NOMO-1 treated with DMSO at 0.1 percent for 48 hours (cell line): ENCODE data around the gene ANO7.

Experiments
- DNase-seq: peaks from one replicate; lab custom pipeline; 2025; ENCODE audit not compliant: unreplicated experiment; lab: John Stamatoyannopoulos, UW

The ANO7 gene

DNA sequence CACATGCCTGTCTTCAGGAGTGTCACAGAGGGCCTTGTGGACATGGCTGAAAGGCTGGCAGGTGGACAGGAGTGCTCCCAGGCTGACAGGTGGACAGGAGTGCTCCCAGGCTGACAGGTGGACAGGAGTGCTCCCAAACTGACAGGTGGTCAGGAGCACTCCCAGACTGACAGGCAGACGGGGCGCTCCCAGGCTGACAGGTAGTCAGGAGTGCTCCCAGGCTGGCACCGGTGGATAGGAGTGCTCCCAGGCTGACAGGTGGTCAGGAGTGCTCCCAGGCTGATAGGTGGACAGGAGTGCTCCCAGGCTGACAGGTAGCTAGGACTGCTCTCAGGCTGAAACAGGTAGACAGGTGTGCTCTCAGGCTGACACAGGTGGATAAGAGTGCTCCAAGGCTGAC lies 16.6 kb downstream of the ANO7 start:
- DNase-seq = no peak

DNA sequence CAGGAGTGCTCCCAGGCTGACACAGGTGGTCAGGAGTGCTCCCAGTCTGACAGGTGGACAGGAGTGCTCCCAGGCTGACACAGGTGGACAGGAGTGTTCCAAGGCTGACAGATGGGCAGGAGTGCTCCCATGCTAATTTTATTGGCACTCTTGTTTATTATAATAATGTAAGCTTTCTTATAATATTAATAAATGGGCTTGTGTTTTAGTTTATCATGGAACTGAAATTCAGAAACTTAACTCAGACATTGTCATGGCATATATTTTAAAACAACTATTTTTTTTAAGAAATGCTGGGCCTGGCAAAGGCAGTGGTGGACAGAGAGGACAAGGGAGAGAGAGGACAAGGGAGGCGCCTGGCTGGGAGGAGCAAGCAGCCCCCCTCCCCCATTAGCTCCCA lies 18.7 kb downstream of the ANO7 start:
- DNase-seq = no peak

DNA sequence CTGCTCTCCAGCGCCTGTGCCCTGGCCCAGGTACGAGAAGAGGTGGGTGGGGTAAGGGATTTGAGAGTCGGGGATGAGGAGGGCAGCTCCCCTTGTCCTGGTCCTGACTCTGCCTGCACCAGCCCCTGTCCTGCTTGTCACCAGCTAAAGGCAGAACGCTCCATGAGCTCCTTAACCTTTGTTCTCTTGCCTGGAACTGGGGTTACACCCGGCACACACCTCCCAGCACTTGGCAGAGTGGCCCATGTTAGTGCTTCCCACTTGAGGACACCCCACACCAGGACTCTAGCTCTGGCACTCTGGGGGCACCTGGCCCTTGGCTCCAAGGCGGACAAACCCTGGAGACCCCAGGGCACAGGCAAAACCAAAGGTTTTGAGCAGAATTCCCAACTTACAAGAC lies 19.2 kb downstream of the ANO7 start:
- no peak for DNase-seq

- no peak for DNase-seq
Measured at GRCh38 chr2:241208058-241208457, 19.6 kb downstream of the ANO7 start.

DNA sequence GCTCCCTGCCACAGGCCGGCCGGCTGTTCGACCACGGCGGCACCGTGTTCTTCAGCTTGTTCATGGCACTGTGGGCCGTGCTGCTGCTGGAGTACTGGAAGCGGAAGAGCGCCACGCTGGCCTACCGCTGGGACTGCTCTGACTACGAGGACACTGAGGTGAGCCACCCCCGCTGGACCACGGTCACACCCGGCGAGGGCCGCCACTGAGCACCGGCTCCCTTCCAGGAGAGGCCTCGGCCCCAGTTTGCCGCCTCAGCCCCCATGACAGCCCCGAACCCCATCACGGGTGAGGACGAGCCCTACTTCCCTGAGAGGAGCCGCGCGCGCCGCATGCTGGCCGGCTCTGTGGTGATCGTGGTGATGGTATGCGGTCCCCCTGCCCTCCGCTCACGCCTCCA lies 20.8 kb downstream of the ANO7 start:
- no peak for DNase-seq

GRCh38 chr2:241211276-241211675 lies 22.8 kb downstream of the ANO7 start:
- no peak for DNase-seq

DNA sequence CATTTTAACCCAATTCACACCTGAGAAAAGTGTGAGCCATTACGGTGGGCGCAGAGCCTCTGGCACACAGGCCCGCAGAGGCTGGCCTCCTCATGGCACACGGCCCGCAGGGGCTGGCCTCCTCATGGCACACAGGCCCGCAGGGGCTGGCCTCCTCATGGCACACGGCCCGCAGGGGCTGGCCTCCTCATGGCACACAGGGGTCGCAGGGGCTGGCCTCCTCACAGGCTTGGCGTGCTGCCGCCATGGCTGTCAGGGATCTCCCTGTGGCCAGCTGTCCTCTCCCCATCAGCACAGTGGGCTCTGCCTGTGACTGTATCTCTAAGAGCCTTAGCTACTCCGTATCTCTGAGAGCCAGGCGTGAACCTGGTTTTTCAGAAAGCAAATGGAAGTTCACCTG lies 24.6 kb downstream of the ANO7 start:
- DNase-seq = no peak

- no peak for DNase-seq
Measured at GRCh38 chr2:241213567-241213966, 25.1 kb downstream of the ANO7 start.

GRCh38 chr2:241214209-241214608 lies 25.7 kb downstream of the ANO7 start:
- DNase-seq = no peak

DNA sequence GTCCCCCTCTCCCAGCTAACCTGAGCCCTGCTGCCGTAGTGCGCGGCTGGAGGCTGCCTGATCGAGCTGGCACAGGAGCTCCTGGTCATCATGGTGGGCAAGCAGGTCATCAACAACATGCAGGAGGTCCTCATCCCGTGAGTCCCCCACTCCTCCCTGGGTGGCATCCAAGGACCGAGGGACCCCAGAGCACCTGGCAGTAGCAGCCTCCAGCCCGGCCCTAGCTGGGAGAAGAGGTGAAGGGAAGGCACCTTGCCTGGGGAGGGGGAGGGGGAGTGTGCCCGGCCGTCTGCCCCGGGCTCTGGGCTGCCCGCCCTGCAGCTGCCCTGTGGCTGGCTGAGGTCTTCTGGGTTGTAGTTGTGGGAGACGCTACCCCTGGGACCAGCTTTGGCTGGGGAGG lies 26.3 kb downstream of the ANO7 start:
- no peak for DNase-seq

GRCh38 chr2:241215421-241215820 lies 26.9 kb downstream of the ANO7 start:
- DNase-seq = no peak

DNA sequence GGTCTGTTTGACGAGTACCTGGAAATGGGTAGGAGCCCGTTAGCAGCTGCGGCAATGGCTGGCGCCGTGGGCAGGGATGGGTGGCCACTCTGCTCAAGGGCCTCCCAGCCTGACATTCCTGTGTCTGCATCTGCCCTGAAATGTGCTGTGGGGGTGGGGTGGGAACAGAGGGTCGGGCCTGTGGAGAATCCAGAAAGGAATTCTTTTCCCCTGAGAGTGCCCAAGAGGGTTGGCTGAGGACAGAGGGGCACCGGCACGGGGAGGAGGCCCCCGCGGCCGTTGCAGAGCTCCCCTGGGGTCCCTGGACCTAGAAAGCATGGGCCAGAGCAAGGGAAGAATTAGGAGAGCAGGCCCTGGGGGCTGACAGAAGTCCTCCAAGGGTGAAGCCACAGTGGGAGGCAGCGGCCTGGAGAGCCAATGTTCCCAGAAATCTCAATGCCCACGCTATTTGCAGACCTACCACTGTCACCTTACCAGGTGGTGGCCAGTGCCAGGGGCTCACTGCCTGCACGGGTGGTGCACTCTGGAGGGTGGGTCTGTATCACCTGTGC lies 27.8 kb downstream of the ANO7 start:
- DNase-seq = no peak

GRCh38 chr2:241217320-241218031 lies 29.0 kb downstream of the ANO7 start:
- peak; percentile 10 for DNase-seq

- peak; percentile 26 for DNase-seq
Measured at GRCh38 chr2:241218131-241219029, 29.9 kb downstream of the ANO7 start.

GRCh38 chr2:241219030-241219382 lies 30.5 kb downstream of the ANO7 start:
- DNase-seq = no peak

- DNase-seq = no peak
Measured at GRCh38 chr2:241219856-241220356, 31.4 kb downstream of the ANO7 start.

- DNase-seq = no peak
Measured at GRCh38 chr2:241223211-241224017, 34.9 kb downstream of the ANO7 start.

DNA sequence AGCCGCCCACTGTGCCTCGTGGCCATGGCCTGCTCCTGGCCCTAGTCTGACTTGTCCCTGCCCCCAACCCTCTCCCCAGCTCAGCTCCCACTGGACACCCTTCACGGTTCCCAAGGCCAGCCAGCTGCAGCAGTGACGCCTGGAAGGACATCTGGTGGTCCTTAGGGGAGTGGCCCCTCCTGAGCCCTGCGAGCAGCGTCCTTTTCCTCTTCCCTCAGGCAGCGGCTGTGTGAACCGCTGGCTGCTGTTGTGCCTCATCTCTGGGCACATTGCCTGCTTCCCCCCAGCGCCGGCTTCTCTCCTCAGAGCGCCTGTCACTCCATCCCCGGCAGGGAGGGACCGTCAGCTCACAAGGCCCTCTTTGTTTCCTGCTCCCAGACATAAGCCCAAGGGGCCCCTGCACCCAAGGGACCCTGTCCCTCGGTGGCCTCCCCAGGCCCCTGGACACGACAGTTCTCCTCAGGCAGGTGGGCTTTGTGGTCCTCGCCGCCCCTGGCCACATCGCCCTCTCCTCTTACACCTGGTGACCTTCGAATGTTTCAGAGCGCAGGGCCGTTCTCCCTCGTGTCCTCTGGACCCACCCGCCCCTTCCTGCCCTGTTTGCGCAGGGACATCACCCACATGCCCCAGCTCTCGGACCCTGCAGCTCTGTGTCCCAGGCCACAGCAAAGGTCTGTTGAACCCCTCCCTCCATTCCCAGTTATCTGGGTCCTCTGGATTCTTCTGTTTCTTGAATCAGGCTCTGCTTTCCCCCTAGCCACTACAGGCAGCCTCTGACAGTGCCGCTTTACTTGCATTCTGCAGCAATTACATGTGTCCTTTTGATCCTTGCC lies 35.8 kb downstream of the ANO7 start:
- DNase-seq = no peak

GRCh38 chr2:241224851-241225438 lies 36.5 kb downstream of the ANO7 start:
- no peak for DNase-seq

DNA sequence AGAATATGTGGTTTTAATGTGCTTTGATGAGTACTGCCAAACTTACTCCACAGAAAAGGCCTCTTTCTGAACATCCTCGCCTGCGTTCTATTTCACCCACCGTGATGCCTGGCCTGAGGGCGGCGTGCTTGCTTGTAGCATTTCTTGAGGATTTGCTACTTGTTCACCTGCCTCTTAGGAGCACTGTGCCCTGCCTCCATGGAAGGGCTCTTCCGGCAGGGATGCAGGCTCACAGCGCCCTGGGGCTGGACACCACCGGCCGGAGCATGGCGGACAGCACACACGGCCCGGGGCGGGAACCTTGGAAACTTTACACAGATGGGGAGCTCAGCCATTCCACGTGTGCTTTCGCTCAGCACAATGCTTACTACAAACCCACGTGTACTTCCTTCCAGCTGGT lies 37.1 kb downstream of the ANO7 start:
- DNase-seq = no peak
